ENCODE data around the gene PAAF1. TPM values are rescaled to one million over a fixed set of nuclear protein-coding genes. Genes with fewer than 3 reads are reported as not detected.
A peak's percentile ranks its signal among the peaks of the same experiment; 100 is the strongest.

Gene PAAF1
- total and polyA plus RNA-seq, 2 experiments from 2014 or later, result 13.6 to 18.1 TPM

DNA sequence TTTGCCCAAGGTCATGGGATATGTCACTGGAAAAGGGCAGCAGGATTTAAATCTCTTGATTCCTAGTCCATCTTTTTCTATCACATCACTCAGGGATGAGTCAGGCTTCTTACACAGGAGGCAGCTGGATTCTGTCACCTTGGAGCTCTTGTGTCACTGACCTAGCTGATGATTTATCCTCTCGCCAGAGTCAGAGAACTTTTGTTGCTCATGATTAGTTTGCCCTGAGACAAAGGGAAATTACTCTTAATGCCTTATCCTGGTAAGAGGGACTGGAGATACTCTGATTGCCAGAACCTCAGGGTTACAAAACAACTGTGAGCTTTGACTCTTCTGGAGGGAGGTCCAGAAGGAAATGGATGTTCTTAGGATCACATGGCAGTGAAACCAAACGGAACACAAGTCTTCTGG lies 10.2 kb upstream of the PAAF1 start:
- Histone ChIP-seq H3K27ac (ENCODE audit: low read depth) (peak overlapping the region; percentile 47), H3K4me2 (no peak overlapping the region), H3K4me3 (no peak overlapping the region), H3K27me3 (ENCODE audit: insufficient read depth) (no peaks in the 10 kb centered on the region), H3K4me1 (ENCODE audit: insufficient read depth) (peaks cover 13% of the 10 kb centered on the region), H3K36me3 (ENCODE audit: insufficient read depth) (no peaks in the 10 kb centered on the region; the same call in 1 of the 2 replicates), H4K20me1 (replicated peaks; ENCODE audit: insufficient read depth) (peaks cover 6% of the 10 kb centered on the region), H3K9me2 (ENCODE audit: insufficient read depth) (no peaks in the 10 kb centered on the region), H3F3A (replicated peaks; ENCODE audit: low read depth) (0 out of 2 replicates have a peak, but pooled peaks cover 6% of the 10 kb centered on the region), H2AFZ (no peak overlapping the region), H3K79me2 (replicated peaks; ENCODE audit: insufficient read depth) (no peaks in the 10 kb centered on the region)
- no peak for DNase-seq (ENCODE audit: low spot score)
- no peaks in the 10 kb centered on the region for H3K9me3 Mint-ChIP-seq
- ATAC-seq, result no peak; the same call in 2 of the 3 replicates
- H3K4me1 Mint-ChIP-seq, result peaks cover 4% of the 10 kb centered on the region
- no peak for TF ChIP-seq ZNF114 (CRISPR knock-in tag; IDR thresholded peaks at IDR 0.05)
- TF ChIP-seq, protein P1, sequence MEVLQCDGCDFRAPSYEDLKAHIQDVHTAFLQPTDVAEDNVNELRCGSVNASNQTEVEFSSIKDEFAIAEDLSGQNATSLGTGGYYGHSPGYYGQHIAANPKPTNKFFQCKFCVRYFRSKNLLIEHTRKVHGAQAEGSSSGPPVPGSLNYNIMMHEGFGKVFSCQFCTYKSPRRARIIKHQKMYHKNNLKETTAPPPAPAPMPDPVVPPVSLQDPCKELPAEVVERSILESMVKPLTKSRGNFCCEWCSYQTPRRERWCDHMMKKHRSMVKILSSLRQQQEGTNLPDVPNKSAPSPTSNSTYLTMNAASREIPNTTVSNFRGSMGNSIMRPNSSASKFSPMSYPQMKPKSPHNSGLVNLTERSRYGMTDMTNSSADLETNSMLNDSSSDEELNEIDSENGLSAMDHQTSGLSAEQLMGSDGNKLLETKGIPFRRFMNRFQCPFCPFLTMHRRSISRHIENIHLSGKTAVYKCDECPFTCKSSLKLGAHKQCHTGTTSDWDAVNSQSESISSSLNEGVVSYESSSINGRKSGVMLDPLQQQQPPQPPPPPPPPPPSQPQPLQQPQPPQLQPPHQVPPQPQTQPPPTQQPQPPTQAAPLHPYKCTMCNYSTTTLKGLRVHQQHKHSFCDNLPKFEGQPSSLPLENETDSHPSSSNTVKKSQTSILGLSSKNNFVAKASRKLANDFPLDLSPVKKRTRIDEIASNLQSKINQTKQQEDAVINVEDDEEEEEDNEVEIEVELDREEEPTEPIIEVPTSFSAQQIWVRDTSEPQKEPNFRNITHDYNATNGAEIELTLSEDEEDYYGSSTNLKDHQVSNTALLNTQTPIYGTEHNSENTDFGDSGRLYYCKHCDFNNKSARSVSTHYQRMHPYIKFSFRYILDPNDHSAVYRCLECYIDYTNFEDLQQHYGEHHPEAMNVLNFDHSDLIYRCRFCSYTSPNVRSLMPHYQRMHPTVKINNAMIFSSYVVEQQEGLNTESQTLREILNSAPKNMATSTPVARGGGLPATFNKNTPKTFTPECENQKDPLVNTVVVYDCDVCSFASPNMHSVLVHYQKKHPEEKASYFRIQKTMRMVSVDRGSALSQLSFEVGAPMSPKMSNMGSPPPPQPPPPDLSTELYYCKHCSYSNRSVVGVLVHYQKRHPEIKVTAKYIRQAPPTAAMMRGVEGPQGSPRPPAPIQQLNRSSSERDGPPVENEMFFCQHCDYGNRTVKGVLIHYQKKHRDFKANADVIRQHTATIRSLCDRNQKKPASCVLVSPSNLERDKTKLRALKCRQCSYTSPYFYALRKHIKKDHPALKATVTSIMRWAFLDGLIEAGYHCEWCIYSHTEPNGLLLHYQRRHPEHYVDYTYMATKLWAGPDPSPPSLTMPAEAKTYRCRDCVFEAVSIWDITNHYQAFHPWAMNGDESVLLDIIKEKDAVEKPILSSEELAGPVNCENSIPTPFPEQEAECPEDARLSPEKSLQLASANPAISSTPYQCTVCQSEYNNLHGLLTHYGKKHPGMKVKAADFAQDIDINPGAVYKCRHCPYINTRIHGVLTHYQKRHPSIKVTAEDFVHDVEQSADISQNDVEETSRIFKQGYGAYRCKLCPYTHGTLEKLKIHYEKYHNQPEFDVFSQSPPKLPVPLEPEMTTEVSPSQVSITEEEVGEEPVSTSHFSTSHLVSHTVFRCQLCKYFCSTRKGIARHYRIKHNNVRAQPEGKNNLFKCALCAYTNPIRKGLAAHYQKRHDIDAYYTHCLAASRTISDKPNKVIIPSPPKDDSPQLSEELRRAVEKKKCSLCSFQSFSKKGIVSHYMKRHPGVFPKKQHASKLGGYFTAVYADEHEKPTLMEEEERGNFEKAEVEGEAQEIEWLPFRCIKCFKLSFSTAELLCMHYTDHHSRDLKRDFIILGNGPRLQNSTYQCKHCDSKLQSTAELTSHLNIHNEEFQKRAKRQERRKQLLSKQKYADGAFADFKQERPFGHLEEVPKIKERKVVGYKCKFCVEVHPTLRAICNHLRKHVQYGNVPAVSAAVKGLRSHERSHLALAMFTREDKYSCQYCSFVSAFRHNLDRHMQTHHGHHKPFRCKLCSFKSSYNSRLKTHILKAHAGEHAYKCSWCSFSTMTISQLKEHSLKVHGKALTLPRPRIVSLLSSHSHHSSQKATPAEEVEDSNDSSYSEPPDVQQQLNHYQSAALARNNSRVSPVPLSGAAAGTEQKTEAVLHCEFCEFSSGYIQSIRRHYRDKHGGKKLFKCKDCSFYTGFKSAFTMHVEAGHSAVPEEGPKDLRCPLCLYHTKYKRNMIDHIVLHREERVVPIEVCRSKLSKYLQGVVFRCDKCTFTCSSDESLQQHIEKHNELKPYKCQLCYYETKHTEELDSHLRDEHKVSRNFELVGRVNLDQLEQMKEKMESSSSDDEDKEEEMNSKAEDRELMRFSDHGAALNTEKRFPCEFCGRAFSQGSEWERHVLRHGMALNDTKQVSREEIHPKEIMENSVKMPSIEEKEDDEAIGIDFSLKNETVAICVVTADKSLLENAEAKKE (CRISPR knock-in tag; IDR thresholded peaks at IDR 0.05), result no peak
- H3K4me3 Mint-ChIP-seq, result no peak overlapping the region
- H3K27me3 Mint-ChIP-seq (ENCODE audit: insufficient read depth, low read depth, poor library complexity), result no peaks in the 10 kb centered on the region
- no peak overlapping the region for H3K27ac Mint-ChIP-seq
- H3K36me3 Mint-ChIP-seq (ENCODE audit: low read depth), result peaks cover 12% of the 10 kb centered on the region

DNA sequence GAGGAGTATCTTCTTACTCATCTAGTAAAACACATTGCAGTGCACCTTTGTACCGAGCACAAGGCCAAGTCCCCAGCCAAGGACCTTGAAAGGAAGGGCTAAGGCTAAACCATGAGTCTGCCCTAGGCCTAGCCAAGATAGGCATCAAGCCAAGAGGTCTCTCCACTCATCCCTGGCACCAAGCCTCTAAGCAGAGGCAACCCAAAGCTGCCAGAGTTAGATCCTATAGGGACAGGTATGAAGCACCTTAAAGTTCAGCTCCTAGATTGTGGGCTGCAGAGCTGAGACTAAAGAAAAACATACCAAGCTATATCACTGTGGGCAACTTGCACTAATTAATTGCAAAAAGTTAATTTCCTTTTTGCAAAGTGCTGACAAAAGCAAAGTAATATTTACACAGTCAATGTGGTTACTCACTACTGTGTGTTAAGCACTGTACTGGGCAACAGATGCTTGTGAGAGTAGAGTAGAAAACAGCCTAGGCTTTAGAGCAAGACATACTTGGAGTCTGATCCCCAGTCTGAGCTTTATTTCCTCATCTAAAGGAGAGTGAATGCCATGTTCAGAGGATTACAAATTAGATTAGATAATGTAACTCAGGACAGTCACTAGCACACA lies 7.4 kb upstream of the PAAF1 start:
- peaks cover 13% of the 10 kb centered on the region for H3K4me1 ChIP-seq (ENCODE audit: insufficient read depth)
- H3K4me1 Mint-ChIP-seq, result peaks cover 4% of the 10 kb centered on the region
- H3K4me2 ChIP-seq, result no peak overlapping the region
- no peak overlapping the region for H3K4me3 ChIP-seq
- peaks cover 15% of the 10 kb centered on the region for H3K36me3 ChIP-seq (ENCODE audit: insufficient read depth)
- H2AFZ ChIP-seq, result no peak overlapping the region
- peaks cover 14% of the 10 kb centered on the region for H4K20me1 ChIP-seq (replicated peaks; ENCODE audit: insufficient read depth)
- no peak overlapping the region for H3K4me3 Mint-ChIP-seq
- DNase-seq (ENCODE audit: low spot score) (no peak), ATAC-seq (no peak; the same call in 2 of the 3 replicates)
- H3K9me2 ChIP-seq (ENCODE audit: insufficient read depth), result no peaks in the 10 kb centered on the region
- peaks cover 2% of the 10 kb centered on the region for H3K27me3 Mint-ChIP-seq (ENCODE audit: insufficient read depth, low read depth, poor library complexity)
- H3K9me3 Mint-ChIP-seq, result no peaks in the 10 kb centered on the region
- H3F3A ChIP-seq (replicated peaks; ENCODE audit: low read depth), result peaks cover 10% of the 10 kb centered on the region
- no peaks in the 10 kb centered on the region for H3K27me3 ChIP-seq (ENCODE audit: insufficient read depth)
- H3K36me3 Mint-ChIP-seq (ENCODE audit: low read depth), result peaks cover 36% of the 10 kb centered on the region
- H3K79me2 ChIP-seq (replicated peaks; ENCODE audit: insufficient read depth), result peaks cover 11% of the 10 kb centered on the region
- TF ChIP-seq, protein P1 (CRISPR knock-in tag; IDR thresholded peaks at IDR 0.05), result no peak
- TF ChIP-seq POLR2AphosphoS5 (IDR thresholded peaks at IDR 0.05; ENCODE audit: low read depth), result peak; percentile 18
- H3K27ac ChIP-seq (ENCODE audit: low read depth), result peak overlapping the region; percentile 65
- peak overlapping the region; percentile 14; the same call in 1 of the 2 replicates for H3K27ac Mint-ChIP-seq
